Central memory CD8-positive, alpha-beta T cell (primary cell): ENCODE measurements around the gene FBXO24.

Source experiments
- ATAC-seq: fragments of 150-1000 bp; cut with Tn5 transposase; replicated peaks from 2 replicates; pipeline ENCODE4 v1.10.0; 2022; ENCODE audit warnings: mild to moderate bottlenecking, moderate FRiP score, moderate number of reproducible peaks; ENCODE audit not compliant: poor library complexity, severe bottlenecking; ENCODE audit errors: extremely low read depth
- DNase-seq, 2 donors: peaks; one replicate each; pipeline ENCODE4 v3.0.0; 2021; ENCODE audit warnings: low spot score in 2 of 2
- H3K27ac Mint-ChIP-seq: one replicate; pipeline ENCODE4 v1.8.0; 2022; ENCODE audit warnings: low read depth, mild to moderate bottlenecking, moderate library complexity, mixed read lengths
- H3K27me3 Mint-ChIP-seq: one replicate; pipeline ENCODE4 v1.8.0; 2022; ENCODE audit warnings: mixed read lengths
- H3K36me3 Mint-ChIP-seq: one replicate; pipeline ENCODE4 v1.8.0; 2022; ENCODE audit warnings: mild to moderate bottlenecking, moderate library complexity, mixed read lengths; ENCODE audit not compliant: insufficient read depth
- H3K4me1 Mint-ChIP-seq: one replicate; pipeline ENCODE4 v1.8.0; 2022; ENCODE audit warnings: mixed read lengths
- H3K4me3 Mint-ChIP-seq: one replicate; pipeline ENCODE4 v1.8.0; 2022; ENCODE audit warnings: mild to moderate bottlenecking, moderate library complexity, mixed read lengths
- H3K9me3 Mint-ChIP-seq: one replicate; pipeline ENCODE4 v1.8.0; 2022; ENCODE audit warnings: mixed read lengths

FBXO24 gene

DNA sequence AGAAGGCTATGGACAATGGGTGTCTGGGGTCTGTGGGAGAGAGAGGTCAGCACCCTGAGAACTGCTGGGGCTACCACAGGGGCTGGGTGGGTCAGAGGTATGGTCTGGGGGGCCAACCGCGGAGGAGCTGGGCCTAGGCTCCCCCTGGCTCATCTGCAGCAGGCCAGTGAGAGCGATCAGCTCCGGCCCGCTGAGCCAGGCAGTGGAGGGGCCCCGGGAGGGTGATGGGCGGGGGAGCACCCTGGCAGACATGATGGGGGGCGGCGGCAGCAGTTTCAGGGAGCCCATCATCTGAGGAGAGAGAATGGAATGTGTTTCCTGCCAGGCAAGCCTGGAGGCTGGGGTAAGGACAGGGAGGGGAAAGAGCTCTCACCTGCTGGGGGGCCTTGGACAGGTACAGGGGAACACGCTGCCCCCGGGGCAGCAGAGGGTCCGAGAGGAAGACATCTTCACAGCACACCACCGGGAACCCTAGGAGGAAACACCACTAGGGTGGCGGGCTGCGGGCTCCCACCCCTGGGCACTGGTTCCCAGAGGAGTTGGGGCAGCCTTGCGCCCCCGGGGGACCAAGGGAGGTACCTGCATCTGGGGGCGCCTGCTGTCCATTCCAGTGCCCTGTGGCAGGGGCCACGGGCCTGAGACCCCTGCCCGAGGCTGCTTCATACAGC, 13.7 kb upstream of the FBXO24 start:
- no peak overlapping the region for H3K4me3 Mint-ChIP-seq
- DNase-seq (no peak), ATAC-seq (no peak)
- peaks cover 23% of the 10 kb centered on the region for H3K4me1 Mint-ChIP-seq
- H3K9me3 Mint-ChIP-seq = no peaks in the 10 kb centered on the region
- no peaks in the 10 kb centered on the region for H3K27me3 Mint-ChIP-seq
- no peak overlapping the region for H3K27ac Mint-ChIP-seq
- H3K36me3 Mint-ChIP-seq = peaks cover 30% of the 10 kb centered on the region

- Mint-ChIP-seq H3K4me1 (peaks cover 18% of the 10 kb centered on the region), H3K27me3 (no peaks in the 10 kb centered on the region), H3K36me3 (peaks cover 29% of the 10 kb centered on the region), H3K27ac (no peak overlapping the region), H3K9me3 (no peaks in the 10 kb centered on the region), H3K4me3 (no peak overlapping the region)
- ATAC-seq (no peak), DNase-seq (no peak)
Observed at GRCh38 chr7:100572949-100573675, 13.0 kb upstream of the FBXO24 start.

DNA sequence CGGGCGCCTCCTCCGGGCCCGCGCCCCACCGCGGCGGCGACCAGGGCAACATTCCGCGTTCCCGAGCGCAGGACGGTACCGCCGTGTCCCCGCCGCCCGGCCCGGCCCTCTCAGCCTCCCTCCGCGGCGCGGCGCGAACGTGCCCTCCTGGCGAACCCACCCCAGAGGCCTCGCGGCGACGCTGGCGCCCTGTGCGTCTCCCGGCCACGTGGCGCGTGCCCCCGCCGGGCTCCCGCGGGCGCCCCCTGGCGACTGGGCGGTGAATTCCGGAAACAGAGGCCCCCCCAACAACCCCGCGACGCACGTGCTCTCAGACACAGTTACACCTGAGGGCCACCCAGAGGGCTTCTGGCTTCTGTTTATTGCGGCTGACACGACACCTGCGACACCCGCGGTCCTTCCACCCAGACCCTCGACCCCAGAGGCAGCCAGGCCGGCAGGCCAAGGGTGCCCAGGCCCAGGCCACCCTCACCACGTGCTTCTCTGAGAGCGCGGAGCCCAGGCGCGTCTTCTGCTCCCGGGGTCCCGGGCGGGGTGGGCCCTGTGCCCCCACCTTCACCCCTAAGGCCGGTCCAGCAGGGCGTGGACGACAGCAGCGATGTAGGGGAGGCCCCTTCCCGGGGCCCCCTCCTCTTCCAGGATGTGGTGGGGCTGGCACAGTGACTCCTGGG, 12.3 kb upstream of the FBXO24 start, which contains the start of gene SAP25:
Gene SAP25 (minus strand): TSS at position 210 of the 671 bp plus-strand sequence. CDS start 158 bp downstream, at position 52.
- DNase-seq (no peak), ATAC-seq (no peak)
- H3K27me3 Mint-ChIP-seq = no peaks in the 10 kb centered on the region
- no peak within 1 kb of the TSS for H3K4me3 Mint-ChIP-seq
- no peaks in the 10 kb centered on the region for H3K9me3 Mint-ChIP-seq
- peaks cover 29% of the 10 kb centered on the region for H3K36me3 Mint-ChIP-seq
- H3K27ac Mint-ChIP-seq = peak within 1 kb of the TSS; percentile 32
- peaks cover 14% of the 10 kb centered on the region for H3K4me1 Mint-ChIP-seq

GRCh38 chr7:100574362-100575205, 11.5 kb upstream of the FBXO24 start:
- Mint-ChIP-seq H3K36me3 (peaks cover 34% of the 10 kb centered on the region), H3K4me1 (peaks cover 6% of the 10 kb centered on the region), H3K9me3 (no peaks in the 10 kb centered on the region), H3K4me3 (no peak overlapping the region), H3K27me3 (no peaks in the 10 kb centered on the region), H3K27ac (peak overlapping the region; percentile 32)
- no peak for ATAC-seq
- DNase-seq = no peak

GRCh38 chr7:100575206-100575631, 10.9 kb upstream of the FBXO24 start:
- Mint-ChIP-seq H3K36me3 (peaks cover 37% of the 10 kb centered on the region), H3K4me1 (peaks cover 6% of the 10 kb centered on the region), H3K27me3 (no peaks in the 10 kb centered on the region), H3K27ac (peak overlapping the region; percentile 32), H3K9me3 (no peaks in the 10 kb centered on the region), H3K4me3 (no peak overlapping the region)
- ATAC-seq (no peak), DNase-seq (no peak)

DNA sequence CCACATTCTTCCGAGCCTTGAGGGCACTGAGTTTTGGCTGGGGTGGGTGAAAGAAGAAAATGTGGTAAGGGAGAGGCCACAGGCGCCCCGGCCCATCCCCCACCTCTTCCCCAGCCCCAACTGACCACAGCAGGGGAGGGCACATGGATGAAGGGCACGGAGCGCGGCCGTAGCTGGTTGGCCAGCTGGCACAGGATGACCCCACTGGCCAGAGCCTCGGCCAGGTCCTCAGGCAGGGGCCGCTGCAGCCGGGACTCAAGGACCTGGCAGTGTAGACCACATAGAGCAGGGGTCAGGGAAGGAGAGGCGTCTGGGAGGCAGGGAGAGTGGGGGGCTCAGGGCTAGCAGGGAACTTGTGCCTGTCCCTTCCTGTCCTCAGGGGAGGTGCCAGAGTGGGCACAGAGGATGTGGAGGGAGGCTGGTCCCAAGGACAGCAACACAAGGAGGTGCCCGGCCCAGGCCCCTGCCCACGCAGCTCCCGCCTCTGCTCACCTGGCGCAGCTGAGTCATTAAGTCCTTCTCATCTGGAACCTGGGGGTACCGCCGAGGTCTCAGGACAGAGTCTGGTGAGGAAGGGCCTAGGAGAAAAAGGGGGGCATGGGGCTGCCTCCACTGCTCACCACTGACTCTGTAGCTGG, 10.3 kb upstream of the FBXO24 start:
- H3K36me3 Mint-ChIP-seq = peaks cover 37% of the 10 kb centered on the region
- no peaks in the 10 kb centered on the region for H3K27me3 Mint-ChIP-seq
- H3K4me3 Mint-ChIP-seq = no peak overlapping the region
- H3K4me1 Mint-ChIP-seq = peaks cover 6% of the 10 kb centered on the region
- no peak for DNase-seq
- no peak overlapping the region for H3K27ac Mint-ChIP-seq
- ATAC-seq = no peak
- no peaks in the 10 kb centered on the region for H3K9me3 Mint-ChIP-seq

- H3K36me3 Mint-ChIP-seq = peaks cover 37% of the 10 kb centered on the region
- H3K9me3 Mint-ChIP-seq = no peaks in the 10 kb centered on the region
- peaks cover 6% of the 10 kb centered on the region for H3K4me1 Mint-ChIP-seq
- no peak overlapping the region for H3K4me3 Mint-ChIP-seq
- no peak overlapping the region for H3K27ac Mint-ChIP-seq
- H3K27me3 Mint-ChIP-seq = no peaks in the 10 kb centered on the region
- ATAC-seq (no peak), DNase-seq (no peak)
Observed at GRCh38 chr7:100576384-100576993, 9.6 kb upstream of the FBXO24 start.

DNA sequence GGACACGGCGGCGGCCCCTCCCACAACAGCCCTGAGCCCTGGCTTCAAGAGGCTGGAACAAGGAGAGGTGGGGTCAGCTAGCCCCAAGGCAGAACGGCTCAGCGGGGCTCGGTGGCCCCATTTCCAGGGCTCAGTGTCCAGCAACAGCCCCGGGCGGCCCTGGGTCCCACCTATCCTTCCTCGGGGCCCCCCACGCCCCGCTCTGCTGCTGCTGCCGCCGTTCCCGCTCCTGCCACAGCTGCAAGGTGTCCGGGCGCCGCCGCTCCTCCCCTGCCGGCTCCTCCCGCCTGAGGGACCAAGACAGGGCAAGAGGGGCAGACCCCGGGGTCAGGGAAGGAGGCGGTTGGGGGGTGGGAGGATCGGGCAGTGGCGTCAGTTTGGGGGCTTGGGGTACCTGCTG, 9.0 kb upstream of the FBXO24 start:
- no peak overlapping the region for H3K27ac Mint-ChIP-seq
- no peaks in the 10 kb centered on the region for H3K9me3 Mint-ChIP-seq
- H3K27me3 Mint-ChIP-seq = no peaks in the 10 kb centered on the region
- no peak overlapping the region for H3K4me3 Mint-ChIP-seq
- ATAC-seq = no peak
- peaks cover 2% of the 10 kb centered on the region for H3K4me1 Mint-ChIP-seq
- peaks cover 37% of the 10 kb centered on the region for H3K36me3 Mint-ChIP-seq
- DNase-seq = no peak

GRCh38 chr7:100577507-100577906, 8.6 kb upstream of the FBXO24 start:
- Mint-ChIP-seq H3K9me3 (no peaks in the 10 kb centered on the region), H3K27ac (no peak overlapping the region), H3K36me3 (peaks cover 38% of the 10 kb centered on the region), H3K27me3 (no peaks in the 10 kb centered on the region), H3K4me3 (no peak overlapping the region), H3K4me1 (no peaks in the 10 kb centered on the region)
- ATAC-seq (no peak), DNase-seq (no peak)

DNA sequence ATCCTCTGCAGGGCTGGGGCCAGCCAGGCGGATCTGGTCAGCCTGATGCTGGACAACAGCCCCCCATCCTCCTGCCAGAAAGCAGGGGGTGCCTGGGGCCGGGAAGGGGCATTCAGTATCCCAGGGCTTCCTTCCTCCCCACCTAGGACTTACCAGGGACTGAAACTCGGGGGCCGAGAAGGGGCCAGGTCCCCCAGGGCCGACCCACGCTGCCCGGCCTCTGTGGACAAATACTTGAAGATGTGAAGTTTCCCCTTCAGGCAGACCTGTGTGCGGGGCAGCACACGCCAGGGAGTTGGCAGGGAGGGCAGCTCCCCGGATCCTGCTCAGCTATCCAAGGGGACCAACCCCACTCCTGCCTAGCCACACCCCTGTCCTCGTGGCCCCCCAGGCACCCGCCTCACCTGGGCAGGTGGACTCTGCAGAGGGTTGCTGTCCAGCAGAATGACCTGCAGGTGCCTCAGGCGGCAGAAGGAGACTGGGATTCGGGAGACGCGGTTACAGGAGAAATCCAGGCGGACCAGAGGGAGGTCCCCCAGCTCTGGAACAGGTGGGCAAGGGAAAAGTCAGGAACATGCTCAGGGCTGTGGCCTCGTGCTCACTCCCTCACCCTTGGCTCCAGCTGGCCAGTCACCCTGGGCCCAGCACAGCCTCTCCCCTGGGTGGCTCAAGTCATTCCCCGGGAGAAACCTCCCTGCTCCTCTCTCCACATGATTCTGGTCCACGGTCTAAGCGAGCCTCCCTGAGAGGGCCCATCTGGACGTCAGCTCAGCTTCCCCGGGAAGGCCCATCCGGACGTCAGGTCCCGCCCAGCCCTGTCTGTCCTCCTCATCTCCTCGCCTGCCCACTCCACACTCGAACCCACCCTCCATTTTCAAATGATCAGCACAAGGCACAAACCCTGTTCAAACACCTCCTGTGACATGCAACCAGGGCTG, 7.6 kb upstream of the FBXO24 start:
- no peak overlapping the region for H3K4me3 Mint-ChIP-seq
- H3K4me1 Mint-ChIP-seq = peaks cover 5% of the 10 kb centered on the region
- H3K27me3 Mint-ChIP-seq = no peaks in the 10 kb centered on the region
- no peak overlapping the region for H3K27ac Mint-ChIP-seq
- DNase-seq = no peak
- H3K36me3 Mint-ChIP-seq = peaks cover 36% of the 10 kb centered on the region
- no peaks in the 10 kb centered on the region for H3K9me3 Mint-ChIP-seq
- no peak for ATAC-seq
